GM19468 (cell line): ENCODE measurements around the gene SPIN1.

ENCODE experiments used
- ATAC-seq: cut with Tn5 transposase; IDR thresholded peaks from one replicate; pipeline ENCODE4 v1.9.1; 2021; ENCODE audit warnings: mild to moderate bottlenecking, moderate library complexity, moderate number of reproducible peaks; ENCODE audit not compliant: unreplicated experiment; ENCODE audit errors: extremely low read depth

The SPIN1 gene

DNA sequence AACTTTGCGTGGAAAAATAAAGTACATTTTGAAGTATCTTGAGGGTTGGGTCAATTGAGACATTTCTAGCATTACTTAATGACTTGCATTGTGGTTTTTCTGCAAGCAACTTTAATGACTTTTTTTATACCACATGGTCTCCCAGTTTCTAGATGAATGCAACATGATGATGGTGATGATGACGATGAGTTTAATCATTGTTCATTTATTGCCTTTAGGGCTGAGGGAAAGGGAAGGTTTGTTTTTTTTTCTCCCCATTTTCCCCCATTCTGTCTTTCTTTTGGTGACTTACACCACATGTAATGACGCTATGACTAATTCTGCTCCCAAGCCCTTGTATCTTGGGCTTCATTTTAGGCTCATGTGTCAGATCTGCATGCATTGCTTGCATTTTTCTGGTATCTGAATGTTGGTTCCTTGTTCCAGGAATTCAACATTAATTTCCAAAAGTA lies 89.1 kb downstream of the SPIN1 start:
- no peak for ATAC-seq

DNA sequence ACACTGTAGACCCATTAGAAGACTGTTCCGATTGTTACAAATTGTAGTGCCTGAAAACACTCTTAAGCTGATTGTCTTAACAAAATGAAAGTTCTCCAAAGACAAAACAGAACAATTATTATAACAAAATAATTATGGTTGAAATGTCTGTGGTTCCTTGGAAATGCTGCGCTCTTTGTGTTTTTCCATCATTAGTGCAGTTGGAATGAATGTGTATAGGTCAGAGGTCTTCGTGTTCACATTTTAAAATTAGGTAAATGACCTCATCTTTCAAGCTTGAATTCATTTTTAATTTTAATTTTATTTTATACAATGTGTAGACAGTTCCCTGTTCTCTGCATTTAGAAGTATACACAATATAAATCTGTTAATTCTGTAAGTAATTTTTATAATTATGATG lies 90.0 kb downstream of the SPIN1 start:
- no peak for ATAC-seq

DNA sequence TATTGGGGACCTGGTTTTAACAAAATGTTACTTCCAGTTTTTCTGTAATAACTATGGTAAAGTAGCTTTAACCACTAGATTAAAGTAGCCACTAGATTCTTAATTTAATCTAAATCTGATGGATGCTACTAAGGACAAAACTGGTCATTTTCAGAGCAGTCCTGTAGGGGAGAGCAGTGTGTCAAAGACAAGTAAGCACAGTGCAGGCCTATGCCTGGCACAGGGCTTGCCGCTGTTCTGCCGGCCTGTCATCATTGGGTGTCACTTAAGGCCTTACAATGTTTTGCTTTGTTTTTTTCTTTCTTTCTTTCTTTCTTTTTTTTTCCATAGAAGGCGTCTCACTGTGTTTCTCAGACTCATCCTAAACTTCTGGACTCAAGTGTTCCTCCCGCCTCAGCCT lies 93.7 kb downstream of the SPIN1 start:
- ATAC-seq = no peak

DNA sequence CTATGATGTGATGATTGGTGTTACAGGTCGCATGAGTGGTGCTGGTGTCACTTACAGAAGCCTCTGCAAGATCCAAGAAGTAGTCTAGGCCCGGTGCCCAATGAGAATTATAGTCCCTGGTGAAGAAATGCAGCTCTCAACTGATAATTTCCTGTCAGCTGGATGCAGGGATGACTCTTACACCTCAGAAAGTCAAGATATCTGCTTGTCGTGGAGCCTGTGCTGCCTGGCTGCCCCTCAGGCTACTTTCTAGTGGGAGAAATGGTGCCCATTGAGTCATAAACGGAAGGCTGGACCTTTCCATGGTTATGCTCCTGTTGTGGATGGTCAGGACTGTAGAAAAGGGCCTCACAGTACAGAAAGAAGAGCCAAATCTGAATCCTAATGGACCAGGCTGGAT lies 99.9 kb downstream of the SPIN1 start:
- ATAC-seq = no peak

DNA sequence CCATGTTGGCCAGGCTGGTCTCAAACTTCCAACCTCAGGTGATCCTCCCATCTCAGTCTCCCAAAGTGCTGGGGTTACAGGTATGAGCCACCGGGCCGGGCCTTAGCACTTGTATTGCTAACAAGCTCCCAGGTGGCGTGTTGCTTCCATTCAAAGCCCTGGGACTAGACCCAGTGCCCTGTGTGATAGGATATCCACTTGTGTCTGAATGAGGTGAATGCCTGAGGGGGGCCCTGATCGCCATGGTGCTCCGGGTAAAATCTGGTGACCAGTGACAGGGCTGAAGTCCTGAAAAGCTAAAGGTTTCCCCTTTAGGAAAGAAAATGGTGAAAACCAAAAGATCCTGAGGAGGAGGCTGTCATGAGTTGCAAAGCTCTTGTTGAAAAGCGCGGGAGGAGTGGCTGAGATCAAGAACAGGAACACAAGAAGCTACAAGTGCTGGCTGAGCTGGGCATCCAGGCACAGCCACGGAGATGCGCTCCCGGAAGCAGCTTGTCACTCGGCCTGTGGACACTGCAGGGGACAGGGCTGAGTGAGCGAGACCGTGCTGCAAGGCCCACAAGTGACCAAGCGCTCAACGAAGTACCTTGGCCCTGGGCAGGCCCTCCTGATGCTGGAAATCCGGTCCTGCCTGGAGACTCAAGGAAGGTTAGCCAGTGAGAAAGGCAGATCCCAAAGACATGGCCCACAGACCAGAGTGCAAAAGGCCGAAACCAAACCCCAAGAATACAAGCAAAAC lies 106.9 kb downstream of the SPIN1 start:
- ATAC-seq = no peak

DNA sequence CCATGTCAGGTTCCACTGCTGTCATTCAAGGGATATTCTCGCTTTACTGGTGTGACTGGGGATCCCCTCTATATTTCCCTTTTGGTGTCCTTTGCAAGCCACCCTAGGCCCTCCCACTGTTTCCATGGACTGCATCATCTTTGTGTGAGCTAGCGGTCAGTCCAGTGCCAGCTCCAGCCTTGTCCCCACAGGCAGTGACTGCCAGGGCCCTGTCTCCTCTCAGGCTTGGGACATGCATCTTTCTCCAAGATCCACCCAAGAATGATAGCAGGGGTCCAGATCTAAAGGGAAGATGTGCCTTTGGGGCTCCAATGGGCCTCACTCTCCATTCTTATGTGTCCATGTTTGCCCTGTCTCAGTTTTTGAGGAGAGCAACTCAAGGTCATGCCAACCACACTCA lies 109.0 kb downstream of the SPIN1 start:
- ATAC-seq = no peak

DNA sequence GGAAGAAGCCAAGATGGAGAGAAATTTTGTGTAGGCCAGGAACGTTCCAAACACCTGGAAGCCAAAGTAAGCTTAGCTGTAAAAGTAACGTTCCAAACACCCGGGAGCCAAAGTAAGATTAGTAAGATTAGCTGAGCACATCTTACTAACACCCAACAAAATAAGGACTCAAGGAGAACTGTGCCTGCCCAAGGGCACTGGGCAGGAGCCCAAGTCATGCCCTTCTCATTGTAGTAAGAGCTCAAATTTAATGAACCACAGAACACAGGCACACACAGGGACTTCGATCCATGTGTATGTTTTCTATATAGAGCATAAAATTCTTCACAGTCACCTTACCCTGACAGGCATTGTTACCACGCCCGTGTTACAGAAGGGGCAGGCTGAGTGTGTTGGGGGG lies 110.6 kb downstream of the SPIN1 start:
- no peak for ATAC-seq

DNA sequence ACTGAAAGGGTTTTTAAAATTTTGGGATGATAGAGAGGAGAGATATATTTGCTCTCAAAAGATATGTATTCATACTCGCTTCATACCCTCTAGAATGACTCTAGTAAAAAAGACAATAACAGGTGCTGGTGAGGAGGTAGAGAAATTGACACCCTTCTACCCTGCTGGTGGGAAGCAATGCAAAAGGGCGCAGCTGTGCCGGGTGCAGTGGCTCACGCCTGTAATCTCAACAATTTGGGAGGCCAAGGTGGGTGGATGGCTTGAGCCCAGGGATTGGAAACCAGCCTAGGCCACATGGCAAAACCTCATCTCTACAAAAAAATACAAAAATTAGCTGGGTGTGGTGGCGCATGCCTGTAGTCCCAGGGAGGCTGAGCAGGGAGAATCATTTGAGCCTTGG lies 112.8 kb downstream of the SPIN1 start:
- no peak for ATAC-seq

DNA sequence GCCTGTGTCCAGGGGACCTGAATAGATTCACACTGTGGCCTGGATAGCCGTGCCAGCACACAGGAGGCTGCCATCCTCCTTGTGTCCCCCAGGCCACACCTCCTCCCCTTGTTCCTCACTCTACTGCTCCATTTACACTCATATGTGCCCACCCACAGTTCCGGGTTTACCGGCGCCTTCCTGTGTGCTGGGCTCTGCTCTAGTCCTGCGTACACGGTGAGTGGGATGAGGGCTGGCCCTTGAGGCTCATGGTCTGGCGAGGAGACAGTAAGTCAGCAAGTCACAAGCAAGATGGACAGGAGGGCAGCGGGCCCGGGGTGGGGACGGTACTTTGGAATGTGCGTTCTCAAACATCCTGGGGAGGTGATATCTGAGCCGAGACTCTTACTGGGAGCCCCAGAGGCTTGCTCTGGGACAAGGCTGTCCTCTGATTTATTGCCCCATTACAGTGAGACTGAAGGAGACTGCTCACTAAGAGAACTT lies 114.3 kb downstream of the SPIN1 start:
- no peak for ATAC-seq

DNA sequence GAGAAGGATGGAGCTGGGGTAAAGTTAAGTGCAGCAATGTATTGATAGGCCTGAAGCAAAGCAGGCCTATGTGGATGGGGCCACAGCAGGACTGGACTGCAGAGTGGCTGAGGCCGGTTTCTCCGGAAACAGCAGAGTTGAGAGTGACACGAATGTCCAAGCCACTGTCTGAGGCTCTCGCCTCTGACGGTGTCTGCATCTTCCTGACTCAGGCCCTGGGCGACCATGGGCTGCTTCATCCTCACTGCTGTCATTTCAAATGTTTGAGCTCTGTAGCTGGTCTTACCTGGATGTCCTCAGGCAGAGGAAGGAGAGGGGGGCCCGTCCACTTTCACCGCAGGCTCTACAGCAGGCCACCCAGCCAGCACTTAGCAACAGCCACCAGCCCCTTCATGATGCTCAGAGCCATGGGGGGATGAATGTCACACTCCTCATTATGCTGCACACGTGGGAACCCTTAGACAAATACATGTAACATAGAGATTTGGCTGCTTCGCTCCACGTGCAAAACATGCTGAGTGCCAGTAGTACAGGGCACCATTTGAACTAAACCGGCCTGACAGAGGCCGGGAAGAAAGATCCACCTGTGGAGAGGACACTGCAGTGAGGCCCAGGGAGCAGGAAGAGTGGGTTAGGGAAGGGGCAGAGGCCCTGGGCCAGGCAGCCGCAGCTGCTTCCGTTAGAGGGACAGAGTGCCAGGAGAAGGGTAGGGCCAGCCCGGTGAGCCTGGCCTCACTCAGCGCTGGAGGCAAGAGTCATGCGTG lies 115.0 kb downstream of the SPIN1 start:
- no peak for ATAC-seq

DNA sequence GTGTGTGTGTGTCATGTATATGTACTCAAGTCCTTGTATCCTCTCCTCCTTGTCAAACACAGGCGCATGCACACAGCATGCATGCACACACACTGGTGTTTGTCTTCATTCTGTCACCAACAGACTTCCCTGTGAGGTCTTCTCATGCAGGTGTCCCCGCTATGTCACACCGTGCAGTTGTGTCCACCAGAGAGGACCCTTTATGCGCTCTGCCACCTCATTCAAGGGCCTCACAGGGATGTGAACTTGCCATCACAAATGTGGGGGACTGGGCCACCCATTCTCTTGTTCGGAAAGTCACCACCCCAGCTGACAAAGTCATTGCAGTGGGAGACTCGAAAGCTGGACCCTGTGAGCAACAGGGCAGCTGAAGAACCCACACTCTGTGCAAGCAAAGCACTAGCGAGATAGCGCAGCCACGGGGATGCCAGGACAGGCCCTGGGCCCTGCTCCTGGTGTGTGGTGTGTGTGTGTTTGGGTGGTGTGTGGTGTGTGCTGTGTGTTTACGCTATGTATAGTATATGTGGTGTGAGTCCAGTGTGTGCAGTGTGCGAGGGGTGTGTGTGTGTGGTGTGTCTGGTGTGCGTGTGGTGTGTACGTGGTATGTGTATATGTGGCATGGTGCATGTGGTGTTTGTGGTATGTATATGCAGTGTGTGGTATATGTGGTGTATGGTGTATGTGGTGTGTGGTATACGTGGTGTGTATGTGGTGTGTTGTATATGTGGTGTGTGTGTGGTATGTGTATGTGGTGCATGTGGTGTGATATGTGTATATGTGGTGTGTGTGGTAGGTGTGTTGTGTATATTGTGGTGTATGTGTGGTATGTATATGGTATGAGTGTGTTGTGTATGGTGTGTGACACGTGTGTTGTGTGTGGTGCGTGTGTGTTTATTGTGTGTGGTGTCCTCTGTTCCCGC lies 115.9 kb downstream of the SPIN1 start:
- ATAC-seq = no peak

DNA sequence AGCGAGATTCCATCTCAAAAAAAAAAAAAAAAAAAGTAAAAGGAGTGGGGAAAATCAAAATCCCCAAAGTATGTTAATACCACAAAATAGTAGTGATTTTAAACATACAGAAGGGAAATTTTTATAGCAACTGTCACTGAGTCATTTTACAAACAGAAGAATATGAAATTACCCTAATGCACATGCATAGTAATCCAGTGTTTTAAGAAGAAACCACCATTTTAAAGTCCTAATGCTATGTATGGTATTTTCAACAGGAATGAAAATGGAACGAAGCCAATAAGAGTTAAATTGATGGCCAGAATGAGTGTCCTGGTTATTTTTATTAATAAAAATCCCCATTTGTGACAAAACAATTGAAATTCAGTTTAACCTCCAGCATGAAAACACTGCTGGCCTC lies 120.1 kb downstream of the SPIN1 start:
- ATAC-seq = no peak

DNA sequence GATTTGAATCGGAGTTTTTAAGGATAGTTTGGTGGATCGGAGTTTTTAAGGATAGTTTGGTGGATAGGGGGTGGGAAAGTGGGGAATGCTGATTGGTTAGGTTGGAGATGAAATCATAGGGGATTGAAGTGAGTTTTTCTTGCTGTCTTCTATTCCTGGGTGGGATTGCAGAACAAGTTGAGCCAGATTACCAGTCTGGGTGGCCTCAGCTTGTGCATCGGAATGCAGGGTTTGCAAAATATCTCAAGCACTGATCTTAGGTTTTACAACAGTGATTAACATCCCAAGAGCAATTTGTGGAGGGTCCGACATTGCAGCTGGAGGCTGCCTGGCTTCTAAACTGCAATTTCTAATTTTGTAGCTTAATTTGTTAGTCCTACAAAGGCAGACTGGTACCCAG lies 123.7 kb downstream of the SPIN1 start:
- no peak for ATAC-seq

DNA sequence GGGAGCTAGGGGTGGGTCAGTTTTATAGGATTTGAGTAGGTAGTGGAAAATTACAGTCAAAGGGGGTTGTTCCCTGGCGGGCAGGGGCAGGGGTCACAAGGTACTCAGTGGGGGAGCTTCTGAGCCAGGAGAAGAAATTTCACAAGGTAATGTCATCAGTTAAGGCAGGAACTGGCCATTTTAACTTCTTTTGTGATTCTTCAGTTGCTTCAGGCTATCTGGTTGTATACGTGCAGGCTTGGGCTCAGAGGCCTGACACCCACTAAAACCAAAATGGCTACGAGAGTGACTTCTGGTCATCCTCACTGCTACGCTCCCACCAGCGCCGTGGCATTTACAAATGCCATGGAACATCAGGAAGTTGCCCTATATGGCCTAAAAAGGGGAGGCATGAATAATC lies 126.0 kb downstream of the SPIN1 start:
- ATAC-seq = no peak

DNA sequence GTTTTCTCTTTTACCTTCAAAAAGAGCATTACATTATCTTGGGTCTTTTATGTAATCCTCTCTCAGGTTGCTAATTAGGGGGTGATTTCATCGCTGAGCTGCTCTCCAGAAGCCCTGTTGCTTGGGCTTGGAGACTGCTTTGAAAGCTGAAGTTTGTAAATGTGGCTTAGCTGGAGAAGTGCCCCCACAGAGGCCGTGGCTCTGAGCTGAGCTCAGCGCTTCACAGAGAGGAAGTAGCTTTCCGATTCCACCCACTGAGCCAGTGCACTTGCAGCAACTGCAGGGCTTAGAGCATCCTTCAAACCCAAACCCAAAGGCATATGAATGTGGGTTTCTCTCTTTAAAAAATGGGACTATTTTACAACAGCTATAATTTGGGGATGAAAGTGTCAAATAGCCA lies 133.1 kb downstream of the SPIN1 start:
- no peak for ATAC-seq

DNA sequence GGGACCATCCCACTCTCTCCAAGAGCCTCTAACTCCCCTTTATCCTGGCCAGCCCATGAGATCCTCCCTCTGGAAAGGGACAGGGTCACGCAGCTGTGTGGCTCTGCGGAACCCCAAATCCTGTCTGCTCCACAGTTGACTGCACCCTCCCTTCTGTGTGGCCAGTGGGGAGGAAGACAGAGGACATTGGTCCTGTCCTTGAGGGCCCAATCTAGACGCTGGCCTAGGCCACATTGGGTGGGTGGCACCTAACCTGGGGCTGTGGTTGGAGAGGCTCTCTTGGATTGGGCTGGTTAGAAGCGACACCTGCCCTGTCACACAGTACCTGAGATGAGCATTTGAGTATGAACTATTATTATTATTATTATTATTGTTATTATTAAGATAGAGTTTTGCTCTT lies 134.1 kb downstream of the SPIN1 start:
- ATAC-seq = no peak

DNA sequence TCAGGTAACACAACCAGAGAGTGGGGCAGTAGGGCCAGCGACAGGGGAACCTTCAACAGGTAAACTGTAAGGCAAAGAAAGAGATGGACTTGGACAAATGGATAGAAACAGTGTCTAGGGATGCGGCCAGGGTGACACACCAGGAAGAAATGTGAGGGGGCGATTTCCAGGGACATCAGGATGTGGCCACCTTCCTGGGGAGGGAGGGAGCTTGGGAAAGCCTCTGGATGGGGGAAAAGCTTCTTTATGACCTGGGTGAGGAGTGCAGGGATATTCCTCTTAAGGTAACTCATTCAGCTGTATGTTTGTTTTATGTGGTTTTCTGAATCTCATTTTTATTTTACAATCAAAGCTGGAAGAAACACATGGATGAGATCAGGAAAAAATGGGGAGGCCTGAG lies 134.8 kb downstream of the SPIN1 start:
- no peak for ATAC-seq

DNA sequence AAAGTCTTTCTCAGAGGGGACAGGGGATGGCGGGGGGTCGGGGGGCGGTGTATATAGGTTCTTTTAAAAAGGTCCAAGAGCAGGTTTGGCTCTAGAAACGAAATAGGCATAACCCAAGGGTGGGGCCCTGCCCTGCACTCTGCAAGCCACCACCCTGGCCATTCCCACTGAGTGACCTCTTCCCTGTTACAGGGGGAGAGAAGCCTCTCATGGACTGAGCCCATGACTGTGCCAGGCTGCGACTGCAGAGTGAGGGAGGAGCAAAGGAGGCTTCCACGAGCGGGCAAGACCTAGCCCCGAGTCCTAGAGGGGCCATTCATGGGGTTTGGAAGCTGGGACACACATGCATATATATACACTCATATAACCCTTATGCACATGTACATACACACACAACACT lies 136.7 kb downstream of the SPIN1 start:
- no peak for ATAC-seq

DNA sequence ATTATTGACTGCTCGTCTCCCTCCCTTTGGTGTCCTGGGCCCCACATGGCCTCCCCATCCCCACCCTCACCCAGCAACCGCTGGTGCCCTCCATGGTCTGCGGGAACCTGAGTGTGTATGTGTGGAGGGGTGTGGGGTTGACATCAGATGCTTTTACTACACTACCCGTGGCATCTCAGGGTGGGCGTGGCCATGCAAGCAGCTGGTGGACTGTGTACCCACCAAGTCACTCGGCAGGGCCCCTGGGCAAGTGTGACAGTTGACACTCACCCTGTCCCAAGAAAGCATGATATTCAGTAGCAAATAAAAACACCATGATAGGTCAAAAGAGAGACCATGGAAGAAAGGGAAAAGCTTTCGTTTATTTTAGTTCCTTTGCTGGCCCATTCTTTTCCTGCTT lies 139.4 kb downstream of the SPIN1 start:
- ATAC-seq = no peak
